Measurements from ENCODE around the gene CYP2D6.

CYP2D6 gene

GRCh38 chr22:42076764-42077485 lies 53.7 kb downstream of the CYP2D6 start:
- TF ChIP-seq CTCF (IDR thresholded peaks at IDR 0.05; ENCODE audit: control insufficient read depth, insufficient read depth, low read depth, low read length, missing control alignments), result no peak
- no peak for DNase-seq (ENCODE audit: low read depth)
- no peak overlapping the region for H3K4me3 ChIP-seq (ENCODE audit: control insufficient read depth, low read depth, low read length)

All from AG09309 (cell line).